Activated T-cell treated with anti-CD3 and anti-CD28 coated beads, Interleukin-2, amount 50 U/mL, for 72 hours (primary cell): ENCODE results near the gene LCP2. TPM values are rescaled to one million over a fixed set of nuclear protein-coding genes. Genes with fewer than 3 reads are reported as not detected.

ENCODE experiments used
- ATAC-seq, 2 donors: fragments of 150-1000 bp; cut with Tn5 transposase; replicated peaks in 1 of 2; 2 replicates each; pipeline ENCODE4 v1.10.0; 2021; ENCODE audit warnings: moderate library complexity in 2 of 2, mild to moderate bottlenecking in 1 of 2
- DNase-seq, 2 donors: peaks; one replicate each; pipeline ENCODE4 v3.0.0; 2021 to 2022; ENCODE audit warnings: mixed read lengths in 1 of 2
- H3K27ac Mint-ChIP-seq: one replicate; pipeline ENCODE4 v1.8.0; 2022; ENCODE audit warnings: mild to moderate bottlenecking, moderate library complexity, mixed read lengths
- H3K27me3 Mint-ChIP-seq: one replicate; pipeline ENCODE4 v1.8.0; 2022; ENCODE audit warnings: low read depth, mixed read lengths
- H3K36me3 Mint-ChIP-seq, 2 donors: one replicate each; pipeline ENCODE4 v1.8.0; 2022; ENCODE audit warnings: mixed read lengths in 2 of 2, mild to moderate bottlenecking in 1 of 2; ENCODE audit not compliant: insufficient read depth in 2 of 2
- H3K4me1 Mint-ChIP-seq: one replicate; pipeline ENCODE4 v1.8.0; 2022; ENCODE audit warnings: low read depth, mixed read lengths
- H3K4me3 Mint-ChIP-seq, 2 donors: one replicate each; pipeline ENCODE4 v1.8.0; 2022; ENCODE audit warnings: mild to moderate bottlenecking in 2 of 2, mixed read lengths in 2 of 2, moderate library complexity in 2 of 2
- H3K9me3 Mint-ChIP-seq, 2 donors: one replicate each; pipeline ENCODE4 v1.8.0; 2022; ENCODE audit warnings: mixed read lengths in 2 of 2
- total RNA-seq, 2 donors: library from RNA; stranded (reverse); gene quantifications; one replicate each; pipeline ENCODE4 v1.2.3, GENCODE V29; 2022

LCP2 gene
- total RNA-seq, 2 donors from 2014 or later = 162 to 190 TPM

GRCh38 chr5:170312666-170313065 lies 15.1 kb upstream of the LCP2 start:
- peak; percentile 58 to 65 for DNase-seq
- H3K27me3 Mint-ChIP-seq = no peaks in the 10 kb centered on the region
- H3K36me3 Mint-ChIP-seq = no peaks in the 10 kb centered on the region
- H3K27ac Mint-ChIP-seq = peak overlapping the region; percentile 97
- peak; percentile 90 to 91 for ATAC-seq
- H3K4me3 Mint-ChIP-seq = peak overlapping the region; percentile 86 to 88
- peaks cover 0 to 1% of the 10 kb centered on the region in 2 donors for H3K9me3 Mint-ChIP-seq
- peaks cover 56% of the 10 kb centered on the region for H3K4me1 Mint-ChIP-seq

- DNase-seq (no peak), ATAC-seq (no peak)
- peaks cover 0 to 1% of the 10 kb centered on the region in 2 donors for H3K9me3 Mint-ChIP-seq
- H3K4me3 Mint-ChIP-seq = peak overlapping the region; percentile 86 to 88
- peak overlapping the region; percentile 97 for H3K27ac Mint-ChIP-seq
- H3K4me1 Mint-ChIP-seq = peaks cover 56% of the 10 kb centered on the region
- no peaks in the 10 kb centered on the region for H3K36me3 Mint-ChIP-seq
- H3K27me3 Mint-ChIP-seq = no peaks in the 10 kb centered on the region
These were observed 14.7 kb upstream of the LCP2 start for GRCh38 chr5:170312301-170312595.

- Mint-ChIP-seq H3K27me3 (no peaks in the 10 kb centered on the region), H3K4me1 (peaks cover 57% of the 10 kb centered on the region), H3K4me3 (peak overlapping the region; percentile 86 to 88), H3K36me3 (no peaks in the 10 kb centered on the region), H3K9me3 (no peaks in the 10 kb centered on the region), H3K27ac (no peak overlapping the region)
- ATAC-seq = no peak
- no peak for DNase-seq
These were observed 14.1 kb upstream of the LCP2 start for GRCh38 chr5:170311511-170312300.

GRCh38 chr5:170310256-170310926 lies 12.8 kb upstream of the LCP2 start:
- peaks cover 70% of the 10 kb centered on the region for H3K4me1 Mint-ChIP-seq
- no peaks in the 10 kb centered on the region for H3K9me3 Mint-ChIP-seq
- ATAC-seq = no peak
- H3K4me3 Mint-ChIP-seq = no peak overlapping the region
- DNase-seq = no peak
- no peaks in the 10 kb centered on the region for H3K36me3 Mint-ChIP-seq
- no peaks in the 10 kb centered on the region for H3K27me3 Mint-ChIP-seq
- H3K27ac Mint-ChIP-seq = peak overlapping the region; percentile 23

GRCh38 chr5:170308686-170309085 lies 11.1 kb upstream of the LCP2 start:
- Mint-ChIP-seq H3K9me3 (no peaks in the 10 kb centered on the region), H3K4me1 (peaks cover 74% of the 10 kb centered on the region), H3K27ac (peak overlapping the region; percentile 14), H3K36me3 (peaks cover 0 to 3% of the 10 kb centered on the region in 2 donors), H3K27me3 (no peaks in the 10 kb centered on the region), H3K4me3 (no peak overlapping the region)
- ATAC-seq (no peak), DNase-seq (no peak)

GRCh38 chr5:170307575-170308465 lies 10.2 kb upstream of the LCP2 start:
- ATAC-seq = no peak
- Mint-ChIP-seq H3K27me3 (no peaks in the 10 kb centered on the region), H3K27ac (no peak overlapping the region), H3K4me1 (peaks cover 74% of the 10 kb centered on the region), H3K4me3 (no peak overlapping the region), H3K9me3 (no peaks in the 10 kb centered on the region), H3K36me3 (peaks cover 0 to 3% of the 10 kb centered on the region in 2 donors)
- no peak for DNase-seq

GRCh38 chr5:170306381-170306831 lies 8.8 kb upstream of the LCP2 start:
- Mint-ChIP-seq H3K4me1 (peaks cover 74% of the 10 kb centered on the region), H3K27ac (peak overlapping the region; percentile 23), H3K36me3 (peaks cover 0 to 3% of the 10 kb centered on the region in 2 donors), H3K4me3 (peak overlapping the region in 1 of 2 donors; percentile 31), H3K9me3 (no peaks in the 10 kb centered on the region), H3K27me3 (no peaks in the 10 kb centered on the region)
- DNase-seq (peak in 1 of 2 donors; percentile 56), ATAC-seq (peak; percentile 61 to 63)

GRCh38 chr5:170305646-170306025 lies 8.1 kb upstream of the LCP2 start:
- no peak overlapping the region for H3K4me3 Mint-ChIP-seq
- H3K36me3 Mint-ChIP-seq = peaks cover 0 to 3% of the 10 kb centered on the region in 2 donors
- H3K9me3 Mint-ChIP-seq = no peaks in the 10 kb centered on the region
- H3K4me1 Mint-ChIP-seq = peaks cover 73% of the 10 kb centered on the region
- DNase-seq = no peak
- H3K27me3 Mint-ChIP-seq = no peaks in the 10 kb centered on the region
- ATAC-seq = no peak
- H3K27ac Mint-ChIP-seq = no peak overlapping the region

- ATAC-seq (no peak), DNase-seq (no peak)
- Mint-ChIP-seq H3K27me3 (no peaks in the 10 kb centered on the region), H3K4me1 (peaks cover 72% of the 10 kb centered on the region), H3K9me3 (no peaks in the 10 kb centered on the region), H3K27ac (no peak overlapping the region), H3K4me3 (no peak overlapping the region), H3K36me3 (peaks cover 0 to 3% of the 10 kb centered on the region in 2 donors)
These were observed 7.6 kb upstream of the LCP2 start for GRCh38 chr5:170305016-170305645.

- H3K27ac Mint-ChIP-seq = peak overlapping the region; percentile 49
- no peaks in the 10 kb centered on the region for H3K9me3 Mint-ChIP-seq
- H3K4me3 Mint-ChIP-seq = peak overlapping the region; percentile 87 to 97
- H3K36me3 Mint-ChIP-seq = peaks cover 0 to 3% of the 10 kb centered on the region in 2 donors
- peaks cover 86% of the 10 kb centered on the region for H3K4me1 Mint-ChIP-seq
- ATAC-seq = peak; percentile 24 to 25
- H3K27me3 Mint-ChIP-seq = no peaks in the 10 kb centered on the region
- no peak for DNase-seq
These were observed 6.0 kb upstream of the LCP2 start for GRCh38 chr5:170303549-170303948.

- Mint-ChIP-seq H3K36me3 (peaks cover 0 to 5% of the 10 kb centered on the region in 2 donors), H3K4me3 (peak overlapping the region; percentile 87 to 97), H3K9me3 (no peaks in the 10 kb centered on the region), H3K4me1 (peaks cover 93% of the 10 kb centered on the region), H3K27ac (peak overlapping the region; percentile 95), H3K27me3 (no peaks in the 10 kb centered on the region)
- DNase-seq = peak; percentile 51 to 60
- peak; percentile 82 to 84 for ATAC-seq
These were observed 5.3 kb upstream of the LCP2 start for GRCh38 chr5:170302653-170303501.
